GM12875 (cell line): ENCODE measurements around the gene CCDC192.

Source experiments
- H3K4me3 ChIP-seq: one replicate; pipeline ENCODE4 v1.5.1; 2011; ENCODE audit warnings: low read depth, low read length, control low read depth
- CTCF ChIP-seq: IDR thresholded peaks from 2 replicates; pipeline ENCODE4 v1.5.1; 2011; ENCODE audit warnings: low read depth, mild to moderate bottlenecking, control low read depth, inconsistent platforms, low read length, moderate library complexity, borderline replicate concordance; ENCODE audit not compliant: insufficient read depth

The CCDC192 gene

GRCh38 chr5:127893232-127893631 is 190.0 kb downstream of the CCDC192 start:
- no peak for TF ChIP-seq CTCF
- H3K4me3 ChIP-seq = no peak overlapping the region

- H3K4me3 ChIP-seq = no peak overlapping the region
- no peak for TF ChIP-seq CTCF
Observed at GRCh38 chr5:127894461-127894860, 191.3 kb downstream of the CCDC192 start.

- TF ChIP-seq CTCF = no peak
- H3K4me3 ChIP-seq = no peak overlapping the region
Observed at GRCh38 chr5:127898551-127899213, 195.5 kb downstream of the CCDC192 start.

GRCh38 chr5:127899214-127899610 is 196.0 kb downstream of the CCDC192 start:
- no peak overlapping the region for H3K4me3 ChIP-seq
- TF ChIP-seq CTCF = no peak

GRCh38 chr5:127906562-127907204 is 203.5 kb downstream of the CCDC192 start:
- no peak for TF ChIP-seq CTCF
- no peak overlapping the region for H3K4me3 ChIP-seq

GRCh38 chr5:127907907-127908306 is 204.7 kb downstream of the CCDC192 start:
- H3K4me3 ChIP-seq = no peak overlapping the region
- TF ChIP-seq CTCF = no peak

- H3K4me3 ChIP-seq = no peak overlapping the region
- peak; percentile 67 for TF ChIP-seq CTCF
Observed at GRCh38 chr5:127909066-127909465, 205.9 kb downstream of the CCDC192 start.
